Measurements from ENCODE around the gene LGI1.

DNA sequence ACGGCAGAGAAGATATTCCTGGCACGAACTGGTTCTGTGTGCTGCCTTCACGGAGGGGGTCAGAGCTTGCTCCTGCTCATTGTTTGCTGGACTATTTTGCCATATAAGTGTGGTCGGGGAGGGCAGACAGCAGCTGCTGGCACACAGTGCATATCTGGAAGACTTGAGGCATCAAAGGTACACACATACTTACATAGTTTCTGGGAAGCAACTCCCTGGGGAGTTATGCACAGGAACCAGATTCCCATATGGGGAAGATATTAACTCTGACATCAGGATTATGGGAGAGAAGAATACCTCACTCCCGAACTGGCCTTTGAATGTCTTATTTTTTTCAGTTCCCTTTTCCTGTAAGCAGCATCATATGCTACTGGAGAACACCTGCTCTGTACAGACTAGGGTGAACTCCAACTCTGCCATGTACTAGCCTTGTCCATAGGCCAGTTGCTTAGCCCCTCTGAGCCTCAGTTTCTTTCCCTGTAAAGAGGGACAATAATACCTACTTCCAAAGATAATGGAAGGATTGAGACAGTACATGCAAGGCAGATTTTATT, 41.5 kb downstream of the LGI1 start:
- TF ChIP-seq, protein P1, sequence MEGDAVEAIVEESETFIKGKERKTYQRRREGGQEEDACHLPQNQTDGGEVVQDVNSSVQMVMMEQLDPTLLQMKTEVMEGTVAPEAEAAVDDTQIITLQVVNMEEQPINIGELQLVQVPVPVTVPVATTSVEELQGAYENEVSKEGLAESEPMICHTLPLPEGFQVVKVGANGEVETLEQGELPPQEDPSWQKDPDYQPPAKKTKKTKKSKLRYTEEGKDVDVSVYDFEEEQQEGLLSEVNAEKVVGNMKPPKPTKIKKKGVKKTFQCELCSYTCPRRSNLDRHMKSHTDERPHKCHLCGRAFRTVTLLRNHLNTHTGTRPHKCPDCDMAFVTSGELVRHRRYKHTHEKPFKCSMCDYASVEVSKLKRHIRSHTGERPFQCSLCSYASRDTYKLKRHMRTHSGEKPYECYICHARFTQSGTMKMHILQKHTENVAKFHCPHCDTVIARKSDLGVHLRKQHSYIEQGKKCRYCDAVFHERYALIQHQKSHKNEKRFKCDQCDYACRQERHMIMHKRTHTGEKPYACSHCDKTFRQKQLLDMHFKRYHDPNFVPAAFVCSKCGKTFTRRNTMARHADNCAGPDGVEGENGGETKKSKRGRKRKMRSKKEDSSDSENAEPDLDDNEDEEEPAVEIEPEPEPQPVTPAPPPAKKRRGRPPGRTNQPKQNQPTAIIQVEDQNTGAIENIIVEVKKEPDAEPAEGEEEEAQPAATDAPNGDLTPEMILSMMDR (conservative IDR thresholded peaks at IDR 0.05), result no peak
- no peak for TF ChIP-seq ZFX (IDR thresholded peaks at IDR 0.05)

Measured in C4-2B (cell line).